NCI-H82 (cell line): ENCODE results near the gene FZD1.

ENCODE experiments used
- DNase-seq: peaks from one replicate; lab custom pipeline; 2025; lab: John Stamatoyannopoulos, UW

The FZD1 gene

GRCh38 chr7:91264924-91265681 lies 870 bp downstream of the FZD1 start:
- DNase-seq = peak; percentile 76

DNA sequence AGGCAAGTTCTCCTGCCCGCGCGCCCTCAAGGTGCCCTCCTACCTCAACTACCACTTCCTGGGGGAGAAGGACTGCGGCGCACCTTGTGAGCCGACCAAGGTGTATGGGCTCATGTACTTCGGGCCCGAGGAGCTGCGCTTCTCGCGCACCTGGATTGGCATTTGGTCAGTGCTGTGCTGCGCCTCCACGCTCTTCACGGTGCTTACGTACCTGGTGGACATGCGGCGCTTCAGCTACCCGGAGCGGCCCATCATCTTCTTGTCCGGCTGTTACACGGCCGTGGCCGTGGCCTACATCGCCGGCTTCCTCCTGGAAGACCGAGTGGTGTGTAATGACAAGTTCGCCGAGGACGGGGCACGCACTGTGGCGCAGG lies 1.4 kb downstream of the FZD1 start:
- peak; percentile 33 for DNase-seq

DNA sequence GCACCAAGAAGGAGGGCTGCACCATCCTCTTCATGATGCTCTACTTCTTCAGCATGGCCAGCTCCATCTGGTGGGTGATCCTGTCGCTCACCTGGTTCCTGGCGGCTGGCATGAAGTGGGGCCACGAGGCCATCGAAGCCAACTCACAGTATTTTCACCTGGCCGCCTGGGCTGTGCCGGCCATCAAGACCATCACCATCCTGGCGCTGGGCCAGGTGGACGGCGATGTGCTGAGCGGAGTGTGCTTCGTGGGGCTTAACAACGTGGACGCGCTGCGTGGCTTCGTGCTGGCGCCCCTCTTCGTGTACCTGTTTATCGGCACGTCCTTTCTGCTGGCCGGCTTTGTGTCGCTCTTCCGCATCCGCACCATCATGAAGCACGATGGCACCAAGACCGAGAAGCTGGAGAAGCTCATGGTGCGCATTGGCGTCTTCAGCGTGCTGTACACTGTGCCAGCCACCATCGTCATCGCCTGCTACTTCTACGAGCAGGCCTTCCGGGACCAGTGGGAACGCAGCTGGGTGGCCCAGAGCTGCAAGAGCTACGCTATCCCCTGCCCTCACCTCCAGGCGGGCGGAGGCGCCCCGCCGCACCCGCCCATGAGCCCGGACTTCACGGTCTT lies 1.9 kb downstream of the FZD1 start:
- peak; percentile 32 for DNase-seq

DNA sequence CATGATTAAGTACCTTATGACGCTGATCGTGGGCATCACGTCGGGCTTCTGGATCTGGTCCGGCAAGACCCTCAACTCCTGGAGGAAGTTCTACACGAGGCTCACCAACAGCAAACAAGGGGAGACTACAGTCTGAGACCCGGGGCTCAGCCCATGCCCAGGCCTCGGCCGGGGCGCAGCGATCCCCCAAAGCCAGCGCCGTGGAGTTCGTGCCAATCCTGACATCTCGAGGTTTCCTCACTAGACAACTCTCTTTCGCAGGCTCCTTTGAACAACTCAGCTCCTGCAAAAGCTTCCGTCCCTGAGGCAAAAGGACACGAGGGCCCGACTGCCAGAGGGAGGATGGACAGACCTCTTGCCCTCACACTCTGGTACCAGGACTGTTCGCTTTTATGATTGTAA lies 2.5 kb downstream of the FZD1 start:
- peak; percentile 30 for DNase-seq

DNA sequence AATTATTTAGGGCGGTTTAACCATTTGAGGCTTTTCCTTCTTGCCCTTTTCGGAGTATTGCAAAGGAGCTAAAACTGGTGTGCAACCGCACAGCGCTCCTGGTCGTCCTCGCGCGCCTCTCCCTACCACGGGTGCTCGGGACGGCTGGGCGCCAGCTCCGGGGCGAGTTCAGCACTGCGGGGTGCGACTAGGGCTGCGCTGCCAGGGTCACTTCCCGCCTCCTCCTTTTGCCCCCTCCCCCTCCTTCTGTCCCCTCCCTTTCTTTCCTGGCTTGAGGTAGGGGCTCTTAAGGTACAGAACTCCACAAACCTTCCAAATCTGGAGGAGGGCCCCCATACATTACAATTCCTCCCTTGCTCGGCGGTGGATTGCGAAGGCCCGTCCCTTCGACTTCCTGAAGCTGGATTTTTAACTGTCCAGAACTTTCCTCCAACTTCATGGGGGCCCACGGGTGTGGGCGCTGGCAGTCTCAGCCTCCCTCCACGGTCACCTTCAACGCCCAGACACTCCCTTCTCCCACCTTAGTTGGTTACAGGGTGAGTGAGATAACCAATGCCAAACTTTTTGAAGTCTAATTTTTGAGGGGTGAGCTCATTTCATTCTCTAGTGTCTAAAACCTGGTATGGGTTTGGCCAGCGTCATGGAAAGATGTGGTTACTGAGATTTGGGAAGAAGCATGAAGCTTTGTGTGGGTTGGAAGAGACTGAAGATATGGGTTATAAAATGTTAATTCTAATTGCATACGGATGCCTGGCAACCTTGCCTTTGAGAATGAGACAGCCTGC lies 3.1 kb downstream of the FZD1 start:
- DNase-seq = no peak

DNA sequence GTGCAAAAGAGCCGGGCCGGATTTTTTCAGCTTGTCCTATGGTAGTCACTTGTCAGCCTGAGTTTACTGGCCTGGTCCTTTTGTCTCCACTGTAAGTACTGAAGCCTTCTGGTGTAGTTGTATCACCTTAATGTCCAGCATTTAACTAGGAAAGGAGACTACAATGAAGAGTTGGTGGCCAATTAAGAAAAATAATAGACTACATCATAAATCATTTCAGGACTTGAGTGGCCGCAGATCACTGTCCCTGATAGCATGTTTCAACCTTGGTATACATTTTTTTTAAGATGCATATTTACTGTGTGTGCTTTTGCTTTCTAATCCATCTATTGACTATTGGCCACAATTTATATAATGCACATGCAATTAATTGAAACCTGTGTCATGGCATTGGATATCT lies 6.1 kb downstream of the FZD1 start:
- DNase-seq = no peak

DNA sequence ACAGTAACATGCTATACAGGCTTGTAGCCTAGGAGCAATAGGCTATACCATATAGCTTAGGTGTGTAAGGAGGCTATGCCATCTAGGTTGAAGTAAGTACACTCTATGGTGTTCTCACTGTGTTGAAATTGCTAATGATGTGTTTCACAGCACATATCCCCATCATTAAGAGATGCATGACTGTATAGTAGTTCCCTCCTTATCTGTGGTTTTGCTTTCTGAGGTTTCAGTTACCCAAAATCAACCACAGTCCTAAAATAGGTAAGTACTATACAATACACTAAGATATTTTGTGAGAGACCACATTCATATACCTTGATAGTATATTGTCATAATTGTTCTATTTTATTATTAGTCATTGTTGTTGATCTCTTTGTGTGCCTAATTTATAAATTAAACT lies 12.7 kb downstream of the FZD1 start:
- no peak for DNase-seq

GRCh38 chr7:91280185-91280584 lies 16.0 kb downstream of the FZD1 start:
- DNase-seq = peak; percentile 85

- no peak for DNase-seq
Measured at GRCh38 chr7:91280604-91281003, 16.4 kb downstream of the FZD1 start.

DNA sequence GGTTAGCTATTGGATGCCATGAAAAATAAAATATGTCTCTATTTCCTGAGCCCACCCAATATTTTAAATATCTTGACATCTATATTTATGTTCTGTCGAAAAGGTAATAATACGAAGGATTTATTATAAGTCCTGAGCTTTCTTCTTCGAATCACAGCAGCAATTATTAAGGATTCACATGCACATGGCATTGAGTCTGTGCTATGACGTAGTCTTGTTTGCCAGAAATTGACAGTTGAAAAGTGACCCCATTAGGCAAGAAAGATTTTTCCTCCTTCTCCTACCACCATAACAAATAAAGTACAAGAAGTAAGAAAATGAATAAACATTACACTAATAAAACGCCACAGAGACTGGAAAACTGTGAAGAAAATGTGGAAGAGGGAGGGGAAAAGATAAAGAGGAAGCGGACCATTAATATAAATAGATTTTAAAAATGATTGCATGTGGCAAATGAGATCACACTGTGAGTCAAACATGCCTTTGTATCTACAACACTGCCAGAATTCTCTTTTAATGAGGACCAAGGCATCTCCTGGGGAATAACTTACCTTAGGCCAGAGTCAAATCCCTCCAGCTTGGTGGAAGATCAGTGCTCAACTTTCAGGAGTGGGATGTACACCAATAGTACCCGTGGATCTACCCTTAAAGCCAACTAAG lies 21.6 kb downstream of the FZD1 start:
- DNase-seq = no peak

GRCh38 chr7:91286432-91286831 lies 22.2 kb downstream of the FZD1 start:
- peak; percentile 88 for DNase-seq

DNA sequence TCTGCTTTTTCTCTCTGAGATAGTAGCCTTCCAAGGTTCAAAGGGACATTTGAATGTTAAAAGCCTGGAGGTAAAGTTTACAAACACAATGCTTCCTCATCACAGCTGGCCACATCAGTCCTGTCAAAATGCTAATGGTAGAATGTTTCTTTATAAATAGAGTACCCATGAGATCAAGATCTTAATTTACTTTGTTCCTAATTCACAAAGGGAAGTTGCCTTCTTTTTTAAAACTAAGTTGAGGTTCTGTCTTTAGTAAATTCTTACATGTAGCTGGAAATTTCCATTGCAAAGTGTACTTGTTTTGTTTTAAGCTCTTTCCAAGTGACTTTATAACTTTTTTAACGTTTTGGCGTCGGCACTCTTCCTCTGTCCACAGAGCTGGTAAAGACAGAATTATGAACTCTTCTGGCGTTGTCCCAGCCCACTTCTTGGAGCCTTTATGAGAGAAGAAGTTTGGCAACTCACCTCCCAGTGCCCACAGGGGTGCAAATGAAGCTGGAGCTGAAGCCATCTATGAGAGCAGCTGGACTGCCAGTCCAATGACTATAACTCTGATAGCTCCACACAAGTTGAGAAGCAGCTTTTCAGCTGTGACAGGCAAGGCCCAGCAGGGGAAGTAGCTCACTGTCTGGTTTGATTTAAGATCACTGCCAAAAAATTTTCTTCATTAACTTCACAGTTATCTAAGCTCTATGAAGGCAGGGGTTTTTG lies 23.3 kb downstream of the FZD1 start:
- DNase-seq = peak; percentile 16

DNA sequence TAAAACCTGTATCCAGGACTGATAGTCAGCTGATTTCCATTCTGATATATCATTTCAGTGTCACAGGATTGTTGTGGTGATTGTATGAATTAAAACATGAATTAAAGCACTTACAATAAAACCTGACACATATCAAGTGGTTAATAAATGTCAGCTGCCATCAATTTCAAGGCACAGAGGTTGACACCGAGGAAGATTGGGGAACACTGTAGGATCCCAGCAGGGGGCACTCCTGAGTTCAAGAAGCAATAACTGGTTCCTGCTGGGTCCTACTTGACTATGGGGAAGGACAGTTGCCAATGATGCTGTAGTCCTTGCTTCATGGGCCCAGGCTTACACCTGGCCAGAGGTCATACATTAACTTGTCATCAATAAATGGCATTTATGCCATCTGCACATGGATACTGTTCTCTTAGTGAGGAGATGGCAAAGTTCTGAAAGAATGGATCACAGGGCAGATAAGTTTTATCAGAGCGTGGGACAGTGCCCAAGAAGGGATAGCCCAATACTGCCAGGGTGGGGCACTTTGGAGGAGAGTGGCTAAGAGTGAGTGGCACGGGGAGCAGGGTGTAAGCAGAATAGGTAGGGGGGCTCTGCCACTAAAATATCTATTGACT lies 24.1 kb downstream of the FZD1 start:
- peak; percentile 77 for DNase-seq

DNA sequence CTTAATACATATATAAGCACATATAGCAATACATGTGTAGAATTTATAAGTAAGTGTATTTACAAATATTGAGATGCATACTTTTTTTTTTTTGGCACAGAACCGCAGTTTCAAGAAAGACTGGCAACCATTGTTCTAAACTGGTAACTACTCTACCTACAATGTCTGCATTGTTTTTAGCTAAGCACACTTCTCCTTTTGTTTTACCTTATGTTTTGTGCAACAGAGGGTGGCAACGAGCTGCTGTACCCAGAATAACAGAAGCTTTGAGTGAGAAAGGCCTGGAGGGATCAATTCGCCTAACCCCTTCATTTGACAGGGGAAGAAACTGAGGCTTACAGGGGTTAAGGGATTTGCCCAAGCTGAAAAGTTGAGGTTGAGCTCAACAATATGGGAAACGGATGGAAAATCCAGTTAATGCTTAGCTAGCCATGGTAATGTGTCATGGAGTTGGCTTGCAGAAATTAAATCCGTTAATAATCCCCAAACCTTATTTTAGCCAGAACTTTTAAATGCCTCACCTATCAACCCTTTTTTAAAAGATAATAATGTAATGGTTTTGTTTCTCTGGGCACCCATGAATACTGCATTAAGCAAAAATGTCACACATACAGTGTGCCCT lies 25.5 kb downstream of the FZD1 start:
- DNase-seq = peak; percentile 70

DNA sequence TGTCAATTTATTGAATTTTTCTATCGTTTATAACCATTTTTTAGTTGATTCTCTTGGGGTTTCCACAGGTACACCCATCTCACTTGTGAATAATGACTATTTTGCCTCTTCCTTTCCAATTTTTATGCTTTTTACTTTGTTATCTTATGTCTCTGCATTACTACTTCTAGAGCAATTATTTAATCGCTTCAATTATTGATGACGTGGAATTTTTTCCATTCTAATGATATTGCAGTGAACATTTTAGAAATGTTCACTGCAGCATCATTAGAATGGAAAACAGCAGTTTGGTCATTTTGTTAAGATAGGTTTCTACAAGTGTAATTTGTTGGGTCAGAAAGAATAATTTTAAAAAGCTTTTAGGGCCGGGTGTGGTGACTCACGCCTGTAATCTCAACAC lies 27.1 kb downstream of the FZD1 start:
- no peak for DNase-seq

DNA sequence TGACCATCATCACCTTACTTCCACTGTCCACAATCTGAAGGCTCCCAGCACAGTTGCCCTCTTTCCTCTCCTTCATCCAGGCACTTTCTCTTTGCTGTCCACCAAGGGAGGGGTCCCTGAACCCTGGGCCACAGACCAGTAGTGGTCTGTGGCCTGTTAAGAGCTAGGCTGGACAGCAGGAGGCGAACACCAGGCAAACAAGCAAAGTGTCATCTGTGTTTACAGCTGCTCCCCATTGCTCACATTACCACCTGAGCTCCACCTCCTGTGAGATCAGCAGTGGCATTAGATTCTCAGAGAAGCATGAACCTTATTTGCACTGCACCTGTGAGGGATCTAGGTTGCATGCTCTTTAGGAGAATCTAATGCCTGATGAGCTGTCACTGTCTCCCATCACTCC lies 27.7 kb downstream of the FZD1 start:
- no peak for DNase-seq

GRCh38 chr7:91292506-91292905 lies 28.3 kb downstream of the FZD1 start:
- no peak for DNase-seq

DNA sequence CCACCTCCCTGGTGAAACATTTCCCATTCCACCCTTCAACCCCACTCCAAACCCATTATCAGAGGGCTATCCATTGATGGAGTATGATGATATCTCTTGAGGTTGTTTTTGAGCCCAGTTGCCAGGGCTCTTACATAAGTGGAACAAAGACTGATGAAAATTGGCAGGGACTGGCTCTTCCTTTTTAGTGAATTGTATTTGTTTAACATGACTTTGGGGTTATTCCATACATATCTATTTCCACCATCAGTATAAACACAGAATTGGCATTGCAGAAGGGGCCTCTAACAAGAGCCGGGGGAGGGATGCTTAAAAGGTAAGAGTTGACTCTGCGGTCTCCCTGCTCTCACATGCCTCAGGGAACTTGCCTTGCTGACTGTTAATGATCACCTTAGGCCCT lies 28.9 kb downstream of the FZD1 start:
- no peak for DNase-seq

- no peak for DNase-seq
Measured at GRCh38 chr7:91293840-91294239, 29.6 kb downstream of the FZD1 start.

GRCh38 chr7:91294639-91295220 lies 30.5 kb downstream of the FZD1 start:
- peak; percentile 50 for DNase-seq

GRCh38 chr7:91295576-91295975 lies 31.3 kb downstream of the FZD1 start:
- DNase-seq = no peak
